Activated CD4-positive, alpha-beta memory T cell treated with anti-CD3 and anti-CD28 coated beads, Interleukin-2, amount 10 ng/mL, durations not matched to agents 7 days and 5 days (primary cell): ENCODE data around the gene SASS6. TPM values are rescaled to one million over a fixed set of nuclear protein-coding genes. Genes with fewer than 3 reads are reported as not detected.

ENCODE experiments used
- CTCF ChIA-PET: fragments of 350-600 bp; sonication (Branson Sonifier 250); formaldehyde crosslinking; loops from one replicate; lab custom pipeline; 2021; ENCODE audit warnings: antibody characterized with exemption, inconsistent platforms; lab: Charles Lee
- POLR2A ChIA-PET: fragments of 350-600 bp; sonication (Branson Sonifier 250); formaldehyde crosslinking; loops from one replicate; lab custom pipeline; 2021; ENCODE audit warnings: antibody characterized with exemption; lab: Charles Lee
- DNase-seq: peaks from one replicate; pipeline ENCODE4 v3.0.0-alpha.2; 2020
- H3K27ac Mint-ChIP-seq: one replicate; pipeline ENCODE4 v1.8.0; 2021; ENCODE audit warnings: mild to moderate bottlenecking, mixed read lengths
- H3K27me3 Mint-ChIP-seq: one replicate; pipeline ENCODE4 v1.8.0; 2021; ENCODE audit warnings: mixed read lengths
- H3K36me3 Mint-ChIP-seq: one replicate; pipeline ENCODE4 v1.8.0; 2021; ENCODE audit warnings: low read depth, mixed read lengths
- H3K4me1 Mint-ChIP-seq: one replicate; pipeline ENCODE4 v1.8.0; 2021; ENCODE audit warnings: mixed read lengths
- H3K4me3 Mint-ChIP-seq: one replicate; pipeline ENCODE4 v1.8.0; 2021; ENCODE audit warnings: mild to moderate bottlenecking, mixed read lengths
- H3K9me3 Mint-ChIP-seq: one replicate; pipeline ENCODE4 v1.8.0; 2021; ENCODE audit warnings: mixed read lengths
- total RNA-seq, 2 experiments: library from RNA; stranded (reverse); gene quantifications; one replicate each; pipeline ENCODE4 v1.2.3, GENCODE V29; 2021

SASS6 gene
- total RNA-seq, 2 experiments from 2014 or later = 13.2 to 13.3 TPM

- peak overlapping the region; percentile 99 for H3K27ac Mint-ChIP-seq
- peak overlapping the region; percentile 90 for H3K4me3 Mint-ChIP-seq
- DNase-seq = peak; percentile 91
- peaks cover 58% of the 10 kb centered on the region for H3K36me3 Mint-ChIP-seq
- no peaks in the 10 kb centered on the region for H3K27me3 Mint-ChIP-seq
- ChIA-PET POLR2A (interaction anchor here (0.7 to 3.8 kb wide), 35 partner anchors 9 to 1274 kb away, joined by 3 to 46 read pairs (median 4); partner anchors contain the start of genes AGL, CDC14A, DBT and FRRS1), CTCF (interaction anchor here (0.9 to 1.7 kb wide), 6 partner anchors 68 to 421 kb away, joined by 3 to 8 read pairs (median 4); partner anchors contain the start of genes SASS6, SLC35A3 and TRMT13)
- no peaks in the 10 kb centered on the region for H3K9me3 Mint-ChIP-seq
- H3K4me1 Mint-ChIP-seq = peaks cover 61% of the 10 kb centered on the region
Observed at GRCh38 chr1:100037927-100038659, 94.6 kb downstream of the SASS6 start.

- CTCF ChIA-PET = interaction anchor here (0.9 to 1.7 kb wide), 6 partner anchors 68 to 422 kb away, joined by 3 to 8 read pairs (median 4); partner anchors contain the start of genes SASS6, SLC35A3 and TRMT13
- Mint-ChIP-seq H3K27me3 (no peaks in the 10 kb centered on the region), H3K27ac (peak overlapping the region; percentile 99), H3K4me1 (peaks cover 56% of the 10 kb centered on the region), H3K36me3 (peaks cover 54% of the 10 kb centered on the region), H3K4me3 (peak overlapping the region; percentile 90), H3K9me3 (no peaks in the 10 kb centered on the region)
- no peak for DNase-seq
- POLR2A ChIA-PET = interaction anchor here (0.7 to 3.8 kb wide), 34 partner anchors 9 to 1275 kb away, joined by 3 to 46 read pairs (median 4); partner anchors contain the start of genes AGL, CDC14A, DBT and FRRS1
Observed at GRCh38 chr1:100037656-100037926, 95.1 kb downstream of the SASS6 start.

- H3K9me3 Mint-ChIP-seq = no peaks in the 10 kb centered on the region
- no peak for DNase-seq
- peak overlapping the region; percentile 90 for H3K4me3 Mint-ChIP-seq
- ChIA-PET CTCF (interaction anchor here (0.9 to 1.7 kb wide), 5 partner anchors 67 to 422 kb away, joined by 3 to 8 read pairs (median 4); partner anchors contain the start of genes SASS6, SLC35A3 and TRMT13), POLR2A (interaction anchor here (0.7 to 3.8 kb wide), 29 partner anchors 8 to 1275 kb away, joined by 3 to 46 read pairs (median 4); partner anchors contain the start of genes AGL, CDC14A, DBT and RTCA)
- H3K27me3 Mint-ChIP-seq = no peaks in the 10 kb centered on the region
- peaks cover 51% of the 10 kb centered on the region for H3K36me3 Mint-ChIP-seq
- H3K4me1 Mint-ChIP-seq = peaks cover 50% of the 10 kb centered on the region
- peak overlapping the region; percentile 99 for H3K27ac Mint-ChIP-seq
Observed at GRCh38 chr1:100036718-100037655, 95.7 kb downstream of the SASS6 start.

- H3K4me1 Mint-ChIP-seq = peaks cover 37% of the 10 kb centered on the region
- CTCF ChIA-PET = interaction anchor here (1.1 kb wide), 2 partner anchors 41 to 423 kb away, joined by 3 to 4 read pairs; no protein-coding TSS in a partner anchor
- H3K4me3 Mint-ChIP-seq = no peak overlapping the region
- no peaks in the 10 kb centered on the region for H3K9me3 Mint-ChIP-seq
- H3K27ac Mint-ChIP-seq = no peak overlapping the region
- peaks cover 43% of the 10 kb centered on the region for H3K36me3 Mint-ChIP-seq
- H3K27me3 Mint-ChIP-seq = no peaks in the 10 kb centered on the region
- no peak for DNase-seq
- POLR2A ChIA-PET = no interaction called here
Observed at GRCh38 chr1:100035214-100035613, 97.5 kb downstream of the SASS6 start.

- H3K4me3 Mint-ChIP-seq = no peak overlapping the region
- CTCF ChIA-PET = no interaction called here
- POLR2A ChIA-PET = no interaction called here
- H3K4me1 Mint-ChIP-seq = peaks cover 32% of the 10 kb centered on the region
- peaks cover 39% of the 10 kb centered on the region for H3K36me3 Mint-ChIP-seq
- no peaks in the 10 kb centered on the region for H3K9me3 Mint-ChIP-seq
- no peaks in the 10 kb centered on the region for H3K27me3 Mint-ChIP-seq
- H3K27ac Mint-ChIP-seq = no peak overlapping the region
- no peak for DNase-seq
Observed at GRCh38 chr1:100034470-100034869, 98.3 kb downstream of the SASS6 start.

Other genes with a start within 250 kb of the SASS6 start
- 10 to 100 TPM; 16.4 to 17.7 TPM for gene SLC35A3, start 162.9 kb downstream of the SASS6 start, total RNA-seq
- gene TRMT13, start 233 bp upstream of the SASS6 start, total RNA-seq = 10 to 100 TPM; 13.9 to 15.4 TPM
- gene LRRC39, start 45.3 kb upstream of the SASS6 start, total RNA-seq = under 1 TPM; 0.53 to 0.60 TPM
- gene DBT, start 116.9 kb upstream of the SASS6 start, total RNA-seq = 10 to 100 TPM; 12.1 to 12.9 TPM
- gene RTCA, start 133.3 kb upstream of the SASS6 start, total RNA-seq = 10 to 100 TPM; 67.5 to 68.2 TPM
- 10 to 100 TPM; 41.8 to 44.9 TPM for gene CDC14A, start 219.6 kb upstream of the SASS6 start, total RNA-seq